Fibroblast of lung (primary cell): ENCODE data around the gene SERBP1.

ENCODE experiments used
- CTCF ChIP-seq, 2 donors: IDR thresholded peaks in 1 of 2; conservative IDR thresholded peaks in 1 of 2; 1 replicate in 1 of 2; 2 replicates in 1 of 2; pipeline ENCODE4 v1.5.1; 2011 to 2012; ENCODE audit warnings: low read length in 2 of 2, control low read depth in 1 of 2, inconsistent platforms in 1 of 2, low read depth in 1 of 2, mild to moderate bottlenecking in 1 of 2
- EZH2 ChIP-seq: IDR thresholded peaks from 2 replicates; pipeline ENCODE4 v1.5.1; 2012; ENCODE audit warnings: low read length, control low read depth, mild to moderate bottlenecking; ENCODE audit errors: missing control alignments

GRCh38 chr1:67460676-67461500, 30.7 kb upstream of the SERBP1 start:
- TF ChIP-seq CTCF (conservative IDR thresholded peaks at IDR 0.05 in 1 of 2, IDR thresholded peaks at IDR 0.05 in 1 of 2; ENCODE audit: low read depth in 1 of 2, low read length in 2 of 2) (no peak), EZH2 (no peak)
